ENCODE results near the gene TBX15.

DNA sequence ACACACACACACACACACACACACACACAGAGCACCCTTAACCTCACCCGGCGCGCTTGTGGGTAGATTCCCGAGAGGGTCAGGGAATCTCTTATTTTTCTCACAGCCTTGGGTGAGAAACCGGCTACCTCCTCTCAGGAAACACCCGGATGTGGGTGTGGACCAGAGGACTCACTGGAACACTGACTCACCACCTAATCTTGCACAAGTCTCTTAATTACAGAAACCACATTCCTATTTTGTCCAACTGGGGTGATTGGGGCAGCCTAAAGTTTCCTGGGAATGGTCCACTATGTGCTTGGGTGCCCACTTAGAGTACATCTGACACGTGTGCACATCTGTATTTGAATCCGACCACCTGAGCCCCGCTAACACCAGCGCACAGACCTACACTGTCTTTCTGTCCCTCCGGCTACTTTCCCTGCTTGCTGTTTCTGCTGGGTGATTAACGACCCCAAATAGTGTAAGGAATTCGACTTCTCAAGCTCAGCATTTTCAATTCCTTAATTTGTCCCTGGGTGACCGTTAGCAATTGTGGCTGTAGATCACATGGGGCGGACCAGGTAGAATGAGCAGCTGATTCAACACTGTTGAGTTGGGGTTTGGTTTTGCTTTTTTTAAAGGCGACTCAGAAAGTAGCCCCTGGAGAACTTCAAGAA lies 14.0 kb upstream of the TBX15 start:
- TF ChIP-seq POLR2A (IDR thresholded peaks at IDR 0.05), result no peak
- TF ChIP-seq, protein P1, sequence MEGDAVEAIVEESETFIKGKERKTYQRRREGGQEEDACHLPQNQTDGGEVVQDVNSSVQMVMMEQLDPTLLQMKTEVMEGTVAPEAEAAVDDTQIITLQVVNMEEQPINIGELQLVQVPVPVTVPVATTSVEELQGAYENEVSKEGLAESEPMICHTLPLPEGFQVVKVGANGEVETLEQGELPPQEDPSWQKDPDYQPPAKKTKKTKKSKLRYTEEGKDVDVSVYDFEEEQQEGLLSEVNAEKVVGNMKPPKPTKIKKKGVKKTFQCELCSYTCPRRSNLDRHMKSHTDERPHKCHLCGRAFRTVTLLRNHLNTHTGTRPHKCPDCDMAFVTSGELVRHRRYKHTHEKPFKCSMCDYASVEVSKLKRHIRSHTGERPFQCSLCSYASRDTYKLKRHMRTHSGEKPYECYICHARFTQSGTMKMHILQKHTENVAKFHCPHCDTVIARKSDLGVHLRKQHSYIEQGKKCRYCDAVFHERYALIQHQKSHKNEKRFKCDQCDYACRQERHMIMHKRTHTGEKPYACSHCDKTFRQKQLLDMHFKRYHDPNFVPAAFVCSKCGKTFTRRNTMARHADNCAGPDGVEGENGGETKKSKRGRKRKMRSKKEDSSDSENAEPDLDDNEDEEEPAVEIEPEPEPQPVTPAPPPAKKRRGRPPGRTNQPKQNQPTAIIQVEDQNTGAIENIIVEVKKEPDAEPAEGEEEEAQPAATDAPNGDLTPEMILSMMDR (IDR thresholded peaks at IDR 0.05), result no peak
